Lower leg skin (tissue), 4 donors: ENCODE measurements around the gene TANC1. TPM values are rescaled to one million over a fixed set of nuclear protein-coding genes. Genes with fewer than 3 reads are reported as not detected.

ENCODE experiments used
- DNase-seq, 2 donors: peaks; one replicate each; pipeline ENCODE4 v3.0.0-alpha.2; 2019; ENCODE audit warnings: low spot score in 2 of 2
- H3K4me3 ChIP-seq: fragments of 200-600 bp; sonication (generic); 2 replicates; pipeline ENCODE4 v1.5.1; 2017; ENCODE audit warnings: mild to moderate bottlenecking, low read depth; ENCODE audit not compliant: poor library complexity, severe bottlenecking
- POLR2A ChIP-seq, 2 donors: fragments of 450-650 bp; IDR thresholded peaks; one replicate each; pipeline ENCODE4 v1.6.1; 2016 to 2017; ENCODE audit warnings: antibody characterized with exemption in 2 of 2, mild to moderate bottlenecking in 1 of 2, moderate library complexity in 1 of 2
- WGBS, 2 donors: methylation state at CpG; one replicate each; pipeline ENCODE4 v1.1.5; 2018; 5-methylcytosine and 5-hydroxymethylcytosine counted together
- intact Hi-C: fragments of 100-400 bp; cut with DNase I; formaldehyde crosslinking; loops from one replicate; pipeline ENCODE4 v1.15.0; 2023; ENCODE audit warnings: low total_unique reads
- total RNA-seq, 4 donors: library from RNA; depleted of rRNA; stranded (reverse); fragments of >200 nt; gene quantifications; one replicate each; pipeline ENCODE4 v1.1.0, GENCODE V29; 2016
- TF ChIP-seq, protein P1 (sequence below), 3 donors: fragments of 450-650 bp; IDR thresholded peaks; one replicate each; pipeline ENCODE4 v1.5.1; 2016; ENCODE audit warnings: antibody characterized with exemption in 3 of 3, mild to moderate bottlenecking in 3 of 3, moderate library complexity in 2 of 3

The TANC1 gene
- total RNA-seq, 4 donors from 2014 or later = 65.8 to 111 (median 93.6) TPM

DNA sequence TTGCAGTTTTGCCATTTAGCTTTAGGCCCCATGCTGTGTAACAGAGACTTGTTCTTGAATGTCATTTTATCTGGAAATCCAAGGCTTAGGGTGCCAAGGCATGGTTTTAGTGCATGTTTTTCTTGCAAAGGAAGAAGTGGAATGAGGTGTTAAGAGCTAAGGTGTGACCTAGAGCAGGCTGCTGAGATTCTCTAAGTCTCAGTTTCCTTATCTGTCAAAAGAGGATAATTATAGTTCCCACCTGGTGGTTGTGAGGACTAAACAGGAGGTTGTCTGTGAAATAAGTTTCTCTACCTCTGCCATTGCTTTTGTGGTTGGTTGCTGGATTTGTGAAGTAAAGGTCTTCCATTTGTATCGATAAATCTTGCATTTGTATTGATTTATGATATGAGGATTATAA lies 82.0 kb downstream of the TANC1 start:
- H3K4me3 ChIP-seq = no peak overlapping the region
- 89 to 90% methylated on average over 1 of the region's 1 CpG for WGBS, 2 donors
- no peak for DNase-seq
- TF ChIP-seq, protein P1, sequence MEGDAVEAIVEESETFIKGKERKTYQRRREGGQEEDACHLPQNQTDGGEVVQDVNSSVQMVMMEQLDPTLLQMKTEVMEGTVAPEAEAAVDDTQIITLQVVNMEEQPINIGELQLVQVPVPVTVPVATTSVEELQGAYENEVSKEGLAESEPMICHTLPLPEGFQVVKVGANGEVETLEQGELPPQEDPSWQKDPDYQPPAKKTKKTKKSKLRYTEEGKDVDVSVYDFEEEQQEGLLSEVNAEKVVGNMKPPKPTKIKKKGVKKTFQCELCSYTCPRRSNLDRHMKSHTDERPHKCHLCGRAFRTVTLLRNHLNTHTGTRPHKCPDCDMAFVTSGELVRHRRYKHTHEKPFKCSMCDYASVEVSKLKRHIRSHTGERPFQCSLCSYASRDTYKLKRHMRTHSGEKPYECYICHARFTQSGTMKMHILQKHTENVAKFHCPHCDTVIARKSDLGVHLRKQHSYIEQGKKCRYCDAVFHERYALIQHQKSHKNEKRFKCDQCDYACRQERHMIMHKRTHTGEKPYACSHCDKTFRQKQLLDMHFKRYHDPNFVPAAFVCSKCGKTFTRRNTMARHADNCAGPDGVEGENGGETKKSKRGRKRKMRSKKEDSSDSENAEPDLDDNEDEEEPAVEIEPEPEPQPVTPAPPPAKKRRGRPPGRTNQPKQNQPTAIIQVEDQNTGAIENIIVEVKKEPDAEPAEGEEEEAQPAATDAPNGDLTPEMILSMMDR (IDR thresholded peaks at IDR 0.05) = no peak
- no peak for TF ChIP-seq POLR2A (IDR thresholded peaks at IDR 0.05)
- intact Hi-C loops = no loop called here

- no peak for DNase-seq
- intact Hi-C loops = no loop called here
- no peak overlapping the region for H3K4me3 ChIP-seq
- TF ChIP-seq, protein P1 (IDR thresholded peaks at IDR 0.05) = no peak
- no peak for TF ChIP-seq POLR2A (IDR thresholded peaks at IDR 0.05)
- 91 to 97% methylated on average over 3 of the region's 3 CpGs for WGBS, 2 donors
Observed at GRCh38 chr2:159051133-159051532, 82.7 kb downstream of the TANC1 start.

DNA sequence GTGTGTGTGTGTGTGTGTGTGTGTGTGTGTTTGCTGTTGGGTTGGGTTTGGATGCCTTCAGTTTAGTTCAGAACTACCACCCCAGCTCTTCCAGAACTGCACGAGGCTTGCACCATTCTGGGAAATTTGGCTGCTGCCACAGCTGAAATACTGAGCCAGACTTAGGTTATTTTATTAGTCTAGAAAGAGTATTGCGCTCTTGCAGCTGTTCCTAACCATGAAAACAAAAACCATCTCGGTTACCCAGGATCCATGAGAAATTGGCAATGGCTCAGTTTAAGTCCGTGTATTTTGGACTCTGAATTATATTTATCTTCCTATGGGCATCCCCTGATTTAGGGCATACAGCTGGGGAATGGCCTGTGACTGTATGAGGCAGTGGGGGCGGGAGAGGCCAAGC lies 83.2 kb downstream of the TANC1 start:
- TF ChIP-seq, protein P1 (IDR thresholded peaks at IDR 0.05) = no peak
- no peak for TF ChIP-seq POLR2A (IDR thresholded peaks at IDR 0.05)
- no peak for DNase-seq
- intact Hi-C loops = no loop called here
- H3K4me3 ChIP-seq = no peak overlapping the region
- WGBS, 2 donors = 47 to 51% methylated on average over 5 of the region's 5 CpGs

- DNase-seq = no peak
- no peak for TF ChIP-seq POLR2A (IDR thresholded peaks at IDR 0.05)
- TF ChIP-seq, protein P1 (IDR thresholded peaks at IDR 0.05) = no peak
- H3K4me3 ChIP-seq = no peak overlapping the region
- intact Hi-C loops = no loop called here
- 70% methylated on average over 5 of the region's 5 CpGs for WGBS, 2 donors
Observed at GRCh38 chr2:159052157-159052601, 83.7 kb downstream of the TANC1 start.

- no peak overlapping the region for H3K4me3 ChIP-seq
- DNase-seq = no peak
- intact Hi-C loops = no loop called here
- 72 to 88% methylated on average over 3 of the region's 3 CpGs for WGBS, 2 donors
- no peak for TF ChIP-seq POLR2A (IDR thresholded peaks at IDR 0.05)
Observed at GRCh38 chr2:159053161-159054031, 85.0 kb downstream of the TANC1 start.

GRCh38 chr2:159054032-159054334 lies 85.5 kb downstream of the TANC1 start:
- no peak overlapping the region for H3K4me3 ChIP-seq
- DNase-seq = no peak
- intact Hi-C loops = no loop called here
- TF ChIP-seq POLR2A (IDR thresholded peaks at IDR 0.05) = no peak
- TF ChIP-seq, protein P1 (IDR thresholded peaks at IDR 0.05) = no peak
- WGBS, 2 donors = 68 to 88% methylated on average over 3 of the region's 3 CpGs
